ENCODE data around the gene MX1. TPM values are rescaled to one million over a fixed set of nuclear protein-coding genes. Genes with fewer than 3 reads are reported as not detected.

Gene MX1
- total RNA-seq, 2 experiments from 2014 or later: 23.9 to 24.7 TPM

DNA sequence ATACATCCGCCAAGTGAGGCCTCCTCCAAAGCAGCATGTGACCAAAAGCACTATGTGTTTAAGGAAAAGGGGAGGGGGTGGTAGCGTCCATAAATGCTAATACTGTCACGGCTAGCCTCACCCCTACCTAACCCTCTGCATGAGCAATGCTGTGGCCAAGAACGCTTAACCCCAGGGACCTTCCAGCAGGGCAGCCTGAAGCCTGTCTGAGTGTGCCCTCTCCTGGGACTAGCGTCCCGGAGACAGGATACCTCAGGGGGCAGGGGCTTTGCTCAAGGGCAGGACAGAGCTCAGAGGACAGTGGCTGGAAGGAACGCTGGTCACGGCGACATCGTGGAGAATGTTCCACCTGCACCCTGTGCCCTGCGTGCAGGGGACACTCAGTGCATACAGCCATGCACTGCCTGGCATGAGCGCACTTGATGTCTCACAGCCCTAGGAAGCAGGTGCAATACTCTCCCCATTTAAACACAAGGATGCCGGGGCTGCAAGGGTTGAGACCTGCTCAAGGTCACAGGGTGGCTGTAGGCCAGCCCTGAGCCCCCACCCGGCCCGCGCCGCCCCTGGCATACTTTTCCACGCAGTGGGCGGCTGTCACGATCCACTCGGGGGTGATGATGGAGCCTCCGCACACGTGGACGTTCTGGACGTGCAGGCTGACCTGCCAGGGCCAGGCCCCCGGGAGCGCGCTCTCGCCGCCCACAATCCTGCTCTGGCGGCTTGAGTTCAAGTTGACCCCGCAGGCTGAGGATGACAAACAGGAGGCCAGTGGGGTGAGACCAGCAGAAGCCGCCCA, 46.9 kb downstream of the MX1 start:
- Histone ChIP-seq H3K4me1 (ENCODE audit: insufficient read depth, low read length, poor library complexity, severe bottlenecking) (peaks cover 8% of the 10 kb centered on the region), H2AFZ (ENCODE audit: low read length) (no peak overlapping the region), H3K4me3 (ENCODE audit: low read depth, low read length, poor library complexity, severe bottlenecking) (no peak overlapping the region), H3K27ac (ENCODE audit: low read depth, low read length, poor library complexity, severe bottlenecking) (no peak overlapping the region), H3K9me2 (ENCODE audit: insufficient read depth, low read length) (no peaks in the 10 kb centered on the region), H3K36me3 (ENCODE audit: insufficient read depth, low read length) (no peaks in the 10 kb centered on the region), H3K79me2 (ENCODE audit: insufficient read depth, low read depth, low read length) (no peaks in the 10 kb centered on the region), H3K9me3 (ENCODE audit: low read length) (no peaks in the 10 kb centered on the region), H3K4me2 (ENCODE audit: low read length) (no peak overlapping the region), H4K20me1 (ENCODE audit: insufficient read depth, low read length) (no peaks in the 10 kb centered on the region)
- BruUV-seq (replicated peaks): no TSS peak
- CTCF ChIA-PET (ENCODE audit: unreplicated experiment): no interaction called here
- intact Hi-C loops (cut with micrococcal nuclease; ENCODE audit: unreplicated experiment): no loop called here
- POLR2A ChIA-PET: no interaction called here
- DNase-seq (ENCODE audit: low spot score): no peak
- TF ChIP-seq, protein P1, sequence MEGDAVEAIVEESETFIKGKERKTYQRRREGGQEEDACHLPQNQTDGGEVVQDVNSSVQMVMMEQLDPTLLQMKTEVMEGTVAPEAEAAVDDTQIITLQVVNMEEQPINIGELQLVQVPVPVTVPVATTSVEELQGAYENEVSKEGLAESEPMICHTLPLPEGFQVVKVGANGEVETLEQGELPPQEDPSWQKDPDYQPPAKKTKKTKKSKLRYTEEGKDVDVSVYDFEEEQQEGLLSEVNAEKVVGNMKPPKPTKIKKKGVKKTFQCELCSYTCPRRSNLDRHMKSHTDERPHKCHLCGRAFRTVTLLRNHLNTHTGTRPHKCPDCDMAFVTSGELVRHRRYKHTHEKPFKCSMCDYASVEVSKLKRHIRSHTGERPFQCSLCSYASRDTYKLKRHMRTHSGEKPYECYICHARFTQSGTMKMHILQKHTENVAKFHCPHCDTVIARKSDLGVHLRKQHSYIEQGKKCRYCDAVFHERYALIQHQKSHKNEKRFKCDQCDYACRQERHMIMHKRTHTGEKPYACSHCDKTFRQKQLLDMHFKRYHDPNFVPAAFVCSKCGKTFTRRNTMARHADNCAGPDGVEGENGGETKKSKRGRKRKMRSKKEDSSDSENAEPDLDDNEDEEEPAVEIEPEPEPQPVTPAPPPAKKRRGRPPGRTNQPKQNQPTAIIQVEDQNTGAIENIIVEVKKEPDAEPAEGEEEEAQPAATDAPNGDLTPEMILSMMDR (conservative IDR thresholded peaks at IDR 0.05; ENCODE audit: low read length): no peak
- no peak for TF ChIP-seq EZH2phosphoT487 (IDR thresholded peaks at IDR 0.05; ENCODE audit: borderline replicate concordance, low read depth, low read length)

DNA sequence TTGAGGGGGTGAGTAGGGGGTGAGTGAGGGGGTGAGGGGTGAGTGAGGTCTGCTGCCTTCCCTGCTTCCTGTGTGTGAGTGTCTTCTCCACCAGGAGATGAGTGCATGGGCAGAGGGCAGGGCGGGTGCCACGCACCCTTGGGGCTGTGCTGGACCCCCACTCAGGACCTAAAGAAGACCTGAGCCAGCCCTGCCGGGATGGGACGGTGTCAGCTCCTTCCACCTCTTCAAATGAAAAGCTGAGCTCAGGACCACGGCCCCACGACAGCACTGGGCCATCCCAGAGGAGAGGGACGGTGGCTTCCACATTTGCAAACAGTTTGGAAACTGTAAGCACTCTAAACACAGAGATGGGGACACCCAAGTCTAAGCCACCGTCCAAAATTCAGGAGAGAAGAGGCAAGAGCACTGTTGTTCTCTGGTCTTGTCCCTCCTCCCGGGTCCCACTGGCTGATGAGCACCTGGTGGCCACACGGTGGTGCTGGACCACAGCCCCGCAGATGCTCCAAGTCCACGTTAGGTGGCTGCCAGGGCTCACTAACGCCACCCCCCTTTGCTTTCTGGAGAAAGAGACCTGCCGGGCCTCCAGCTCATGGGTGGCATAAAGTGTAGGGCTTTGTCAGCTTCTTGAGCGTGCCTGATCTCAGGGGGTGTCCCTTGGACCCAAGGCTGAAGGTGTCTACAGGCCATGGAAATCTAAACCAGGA, 49.8 kb downstream of the MX1 start:
- Histone ChIP-seq H3K4me3 (ENCODE audit: low read depth, low read length, poor library complexity, severe bottlenecking) (no peak overlapping the region), H3K36me3 (ENCODE audit: insufficient read depth, low read length) (no peaks in the 10 kb centered on the region), H2AFZ (ENCODE audit: low read length) (no peak overlapping the region), H3K9me3 (ENCODE audit: low read length) (no peaks in the 10 kb centered on the region), H3K4me2 (ENCODE audit: low read length) (no peak overlapping the region), H3K9me2 (ENCODE audit: insufficient read depth, low read length) (no peaks in the 10 kb centered on the region), H4K20me1 (ENCODE audit: insufficient read depth, low read length) (no peaks in the 10 kb centered on the region), H3K4me1 (ENCODE audit: insufficient read depth, low read length, poor library complexity, severe bottlenecking) (peaks cover 11% of the 10 kb centered on the region), H3K79me2 (ENCODE audit: insufficient read depth, low read depth, low read length) (no peaks in the 10 kb centered on the region), H3K27ac (ENCODE audit: low read depth, low read length, poor library complexity, severe bottlenecking) (no peak overlapping the region)
- intact Hi-C loops (cut with micrococcal nuclease; ENCODE audit: unreplicated experiment): no loop called here
- no TSS peak for BruUV-seq (replicated peaks)
- DNase-seq (ENCODE audit: low spot score): no peak
- ChIA-PET CTCF (ENCODE audit: unreplicated experiment) (no interaction called here), POLR2A (no interaction called here)
- TF ChIP-seq, protein P1 (conservative IDR thresholded peaks at IDR 0.05; ENCODE audit: low read length): no peak
- no peak for TF ChIP-seq EZH2phosphoT487 (IDR thresholded peaks at IDR 0.05; ENCODE audit: borderline replicate concordance, low read depth, low read length)

All from OCI-LY7 (cell line).